SU-DHL-6 (cell line): Measurements from ENCODE around the gene ZFAND3.

Experiments used
- H2AFZ ChIP-seq: fragments of 200-600 bp; sonication (generic); 2 replicates; pipeline ENCODE4 v1.6.1; 2014; ENCODE audit warnings: low read depth, mild to moderate bottlenecking, moderate library complexity, mixed read lengths, antibody characterized with exemption, low read length; ENCODE audit not compliant: severe bottlenecking
- H3F3A ChIP-seq: fragments of 200-600 bp; shearing (Covaris generic); 2 replicates; pipeline ENCODE4 v1.6.0; 2016; ENCODE audit warnings: antibody characterized with exemption, mild to moderate bottlenecking; ENCODE audit not compliant: insufficient read depth
- H3K27ac ChIP-seq: fragments of 200-600 bp; sonication (generic); 2 replicates; pipeline ENCODE4 v1.5.1; 2016; ENCODE audit warnings: low read depth, mild to moderate bottlenecking, low read length, moderate library complexity, mixed read lengths
- H3K27me3 ChIP-seq: fragments of 200-600 bp; sonication (generic), shearing (Covaris generic); 2 replicates; pipeline ENCODE4 v1.6.0; 2014; ENCODE audit warnings: mild to moderate bottlenecking, low read length
- H3K36me3 ChIP-seq: fragments of 200-600 bp; sonication (generic); 2 replicates; pipeline ENCODE4 v1.6.1; 2014; ENCODE audit warnings: mild to moderate bottlenecking, low read length, mixed read lengths
- H3K4me2 ChIP-seq: fragments of 300-600, 200-600 bp; shearing (Covaris generic), sonication (generic); 2 replicates; pipeline ENCODE4 v1.6.0; 2014; ENCODE audit warnings: low read length, low read depth, mild to moderate bottlenecking; ENCODE audit not compliant: poor library complexity, severe bottlenecking
- H3K4me3 ChIP-seq: fragments of 200-600 bp; sonication (generic); 2 replicates; pipeline ENCODE4 v1.5.1; 2014; ENCODE audit warnings: antibody characterized with exemption, low read length, mild to moderate bottlenecking, mixed read lengths; ENCODE audit not compliant: insufficient read depth, poor library complexity, severe bottlenecking
- H3K79me2 ChIP-seq: fragments of 200-600 bp; sonication (generic); 2 replicates; pipeline ENCODE4 v1.6.1; 2014; ENCODE audit warnings: mild to moderate bottlenecking, low read length, moderate library complexity; ENCODE audit not compliant: insufficient read depth
- H3K9ac ChIP-seq: fragments of 200-600 bp; sonication (generic); 2 replicates; pipeline ENCODE4 v1.7.0; 2014; ENCODE audit warnings: mild to moderate bottlenecking, low read length
- H3K9me2 ChIP-seq: fragments of 200-600 bp; sonication (generic); replicated peaks from 2 replicates; pipeline ENCODE4 v1.6.1; 2014; ENCODE audit warnings: low read length; ENCODE audit not compliant: insufficient read depth
- H3K9me3 ChIP-seq: fragments of 200-600 bp; sonication (generic); 2 replicates; pipeline ENCODE4 v1.6.1; 2014; ENCODE audit warnings: low read length, mixed read lengths; ENCODE audit not compliant: insufficient read depth
- H4K20me1 ChIP-seq: fragments of 200-600 bp; sonication (generic); 2 replicates; pipeline ENCODE4 v1.6.1; 2014; ENCODE audit warnings: low read depth, mild to moderate bottlenecking, antibody characterized with exemption, low read length, moderate library complexity, mixed read lengths
- EZH2phosphoT487 ChIP-seq: fragments of 200-600 bp; sonication (generic), shearing (Covaris generic); conservative IDR thresholded peaks from 2 replicates; pipeline ENCODE4 v1.6.1; 2018; ENCODE audit warnings: mild to moderate bottlenecking, antibody characterized with exemption, low read length, moderate library complexity, mixed read lengths
- TF ChIP-seq, protein P1 (sequence below): fragments of 200-600 bp; sonication (generic); IDR thresholded peaks from one replicate; pipeline ENCODE4 v1.5.1; 2017; ENCODE audit warnings: antibody characterized with exemption, mild to moderate bottlenecking, low read length, moderate library complexity; ENCODE audit not compliant: insufficient read depth, poor library complexity, severe bottlenecking

ZFAND3 gene

DNA sequence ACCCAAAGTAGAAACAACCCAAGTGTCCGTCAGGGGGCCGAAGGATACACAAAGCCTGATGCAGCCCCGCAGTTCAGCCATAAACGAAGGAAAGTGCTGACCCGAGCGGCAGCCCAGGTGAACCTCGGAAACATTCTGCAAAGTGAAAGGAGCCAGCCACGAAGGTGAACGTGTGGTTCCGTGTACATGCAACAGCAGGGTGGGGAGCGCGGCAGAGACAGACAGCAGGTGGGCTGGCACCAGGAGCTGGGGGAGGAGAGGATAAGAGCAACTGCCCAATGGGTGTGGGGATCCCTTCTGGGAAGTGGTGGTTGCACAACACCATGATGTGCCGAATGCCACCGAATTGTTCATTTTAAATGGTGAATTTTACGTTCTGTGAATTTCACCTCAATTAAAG, 341.8 kb downstream of the ZFAND3 start:
- H3K4me3 ChIP-seq: no peak overlapping the region
- H3K9me3 ChIP-seq: no peaks in the 10 kb centered on the region
- no peaks in the 10 kb centered on the region for H3K9me2 ChIP-seq
- H3K4me2 ChIP-seq: no peak overlapping the region
- H3F3A ChIP-seq: no peaks in the 10 kb centered on the region
- no peak for TF ChIP-seq EZH2phosphoT487
- TF ChIP-seq, protein P1, sequence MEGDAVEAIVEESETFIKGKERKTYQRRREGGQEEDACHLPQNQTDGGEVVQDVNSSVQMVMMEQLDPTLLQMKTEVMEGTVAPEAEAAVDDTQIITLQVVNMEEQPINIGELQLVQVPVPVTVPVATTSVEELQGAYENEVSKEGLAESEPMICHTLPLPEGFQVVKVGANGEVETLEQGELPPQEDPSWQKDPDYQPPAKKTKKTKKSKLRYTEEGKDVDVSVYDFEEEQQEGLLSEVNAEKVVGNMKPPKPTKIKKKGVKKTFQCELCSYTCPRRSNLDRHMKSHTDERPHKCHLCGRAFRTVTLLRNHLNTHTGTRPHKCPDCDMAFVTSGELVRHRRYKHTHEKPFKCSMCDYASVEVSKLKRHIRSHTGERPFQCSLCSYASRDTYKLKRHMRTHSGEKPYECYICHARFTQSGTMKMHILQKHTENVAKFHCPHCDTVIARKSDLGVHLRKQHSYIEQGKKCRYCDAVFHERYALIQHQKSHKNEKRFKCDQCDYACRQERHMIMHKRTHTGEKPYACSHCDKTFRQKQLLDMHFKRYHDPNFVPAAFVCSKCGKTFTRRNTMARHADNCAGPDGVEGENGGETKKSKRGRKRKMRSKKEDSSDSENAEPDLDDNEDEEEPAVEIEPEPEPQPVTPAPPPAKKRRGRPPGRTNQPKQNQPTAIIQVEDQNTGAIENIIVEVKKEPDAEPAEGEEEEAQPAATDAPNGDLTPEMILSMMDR: no peak
- H2AFZ ChIP-seq: no peak overlapping the region
- H3K9ac ChIP-seq: no peak overlapping the region
- no peaks in the 10 kb centered on the region for H3K79me2 ChIP-seq
- H3K36me3 ChIP-seq: no peaks in the 10 kb centered on the region
- no peaks in the 10 kb centered on the region for H4K20me1 ChIP-seq
- no peaks in the 10 kb centered on the region for H3K27me3 ChIP-seq
- no peak overlapping the region for H3K27ac ChIP-seq

DNA sequence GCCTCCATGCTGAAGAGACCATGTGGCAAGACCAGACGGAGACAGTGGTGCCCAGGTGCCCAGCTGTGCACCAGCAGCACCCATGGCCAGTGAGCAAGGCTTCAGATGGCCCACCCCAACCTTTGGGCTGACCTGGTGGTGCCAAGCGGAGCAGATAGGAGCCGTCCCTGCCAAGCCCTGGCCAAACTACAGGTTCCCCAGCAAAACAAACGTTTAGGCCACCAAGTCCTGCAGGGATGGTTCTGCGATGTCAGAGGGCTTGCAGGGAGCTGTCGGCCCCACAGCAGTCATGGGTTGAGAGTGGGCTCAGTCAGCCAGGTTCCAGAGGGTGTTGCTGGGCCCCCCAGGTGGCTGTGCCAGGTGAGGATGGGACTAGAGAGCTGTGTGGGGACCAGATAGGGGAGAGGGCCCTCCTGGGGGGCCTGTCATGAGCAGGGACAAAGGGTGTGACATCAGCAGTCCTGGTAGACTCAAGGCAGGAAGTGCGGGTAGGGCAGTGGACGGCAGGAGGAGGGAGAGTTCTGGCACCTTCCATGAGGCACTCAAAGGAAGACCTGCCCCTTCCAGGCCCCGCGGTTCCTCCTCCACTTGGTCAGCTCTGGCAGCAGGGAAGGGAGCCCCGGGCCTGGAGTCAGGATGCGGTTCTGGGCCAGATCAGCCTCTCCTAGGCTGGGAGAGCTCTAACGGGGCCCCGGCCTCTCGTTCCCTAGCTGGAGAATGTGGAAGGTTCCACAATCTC, 342.4 kb downstream of the ZFAND3 start:
- Histone ChIP-seq H3K27ac (no peak overlapping the region), H2AFZ (no peak overlapping the region), H4K20me1 (no peaks in the 10 kb centered on the region), H3K79me2 (no peaks in the 10 kb centered on the region), H3K4me3 (no peak overlapping the region), H3K9me2 (no peaks in the 10 kb centered on the region), H3K36me3 (no peaks in the 10 kb centered on the region), H3F3A (no peaks in the 10 kb centered on the region), H3K9ac (no peak overlapping the region), H3K4me2 (no peak overlapping the region), H3K27me3 (no peaks in the 10 kb centered on the region), H3K9me3 (no peaks in the 10 kb centered on the region)
- TF ChIP-seq EZH2phosphoT487: no peak
- TF ChIP-seq, protein P1: no peak

DNA sequence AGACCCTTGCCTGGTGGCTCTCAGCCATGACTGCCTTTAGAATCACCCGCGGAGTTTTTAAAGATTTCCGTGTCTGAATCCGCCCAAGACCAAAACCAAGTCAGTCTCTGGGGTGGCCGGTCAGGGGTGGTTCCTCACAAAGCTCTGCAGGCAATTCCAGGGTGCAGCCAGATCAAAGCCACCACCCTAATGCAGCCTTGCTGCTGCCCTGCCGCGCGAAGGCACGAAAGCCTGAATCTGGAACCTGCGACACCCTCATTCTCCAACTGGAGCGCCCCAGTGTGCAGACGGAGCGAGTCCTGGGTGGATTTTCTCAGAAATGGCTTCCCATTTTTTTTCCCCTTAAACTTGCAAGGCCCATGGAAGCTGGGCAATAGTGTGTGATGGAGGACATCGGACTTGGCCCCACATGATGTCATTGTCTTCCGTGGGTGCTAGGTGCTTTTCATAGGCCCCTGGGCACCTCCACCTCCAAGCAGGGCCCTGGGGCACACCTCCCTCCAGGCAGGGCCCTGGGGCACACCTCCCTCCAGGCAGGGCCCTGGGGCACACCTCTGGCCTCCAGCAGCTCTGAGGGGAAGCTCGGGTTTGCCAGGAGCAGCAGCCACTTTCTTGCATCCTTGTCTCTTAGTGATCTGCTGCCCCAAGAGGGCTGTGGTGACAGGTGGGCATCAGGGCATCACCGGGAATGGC, 343.1 kb downstream of the ZFAND3 start:
- Histone ChIP-seq H3K27ac (no peak overlapping the region), H2AFZ (no peak overlapping the region), H3K79me2 (no peaks in the 10 kb centered on the region), H3F3A (no peaks in the 10 kb centered on the region), H3K9me2 (no peaks in the 10 kb centered on the region), H3K27me3 (no peaks in the 10 kb centered on the region), H3K4me3 (no peak overlapping the region), H3K4me2 (no peak overlapping the region), H4K20me1 (no peaks in the 10 kb centered on the region), H3K36me3 (no peaks in the 10 kb centered on the region), H3K9me3 (no peaks in the 10 kb centered on the region), H3K9ac (no peak overlapping the region)
- TF ChIP-seq, protein P1: no peak
- TF ChIP-seq EZH2phosphoT487: no peak
